GM10248 (cell line): Measurements from ENCODE around the gene CRMP1.

Source experiments
- CTCF ChIA-PET: fragments of 300-600 bp; sonication (Branson Sonifier 250); formaldehyde crosslinking; extraction: SDS; loops from one replicate; lab custom pipeline; 2021; ENCODE audit warnings: antibody characterized with exemption; lab: Yijun Ruan, JAX
- POLR2A ChIA-PET: fragments of 350-650 bp; sonication (Branson Sonifier 250); formaldehyde crosslinking; extraction: SDS; loops from one replicate; lab custom pipeline; 2020; ENCODE audit warnings: antibody characterized with exemption; lab: Yijun Ruan, JAX
- DNase-seq: peaks from one replicate; pipeline ENCODE4 v3.0.0; 2012; ENCODE audit errors: extremely low spot score
- TF ChIP-seq, protein P1 (sequence below): IDR thresholded peaks from 2 replicates; pipeline ENCODE4 v1.5.1; 2012; ENCODE audit warnings: mild to moderate bottlenecking, low read depth; ENCODE audit errors: extremely low read depth, missing control alignments, control extremely low read depth

The CRMP1 gene

DNA sequence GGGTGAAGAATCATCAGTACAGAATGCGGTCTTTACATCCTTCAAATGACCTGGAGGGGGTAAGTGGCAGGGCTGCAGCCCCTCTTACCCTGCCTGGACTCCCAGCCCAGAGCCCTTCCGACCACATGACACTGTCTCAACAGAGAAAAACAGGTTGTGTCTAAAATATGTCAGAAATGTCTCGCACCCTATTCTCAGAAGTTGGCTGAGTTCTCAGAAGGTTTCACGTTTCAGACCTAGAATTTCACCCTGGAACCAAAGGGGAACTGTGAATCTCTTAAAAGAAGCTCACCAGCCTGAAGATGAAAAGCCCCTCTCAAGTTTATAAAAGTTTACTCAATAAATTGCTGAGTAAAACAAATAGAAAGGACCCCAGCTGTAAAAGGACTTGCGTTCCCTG, 7.0 kb upstream of the CRMP1 start:
- ChIA-PET CTCF (interaction anchor here (1.1 to 1.4 kb wide), 2 partner anchors 24 to 351 kb away, joined by 3 read pairs; no protein-coding TSS in a partner anchor), POLR2A (no interaction called here)
- TF ChIP-seq, protein P1, sequence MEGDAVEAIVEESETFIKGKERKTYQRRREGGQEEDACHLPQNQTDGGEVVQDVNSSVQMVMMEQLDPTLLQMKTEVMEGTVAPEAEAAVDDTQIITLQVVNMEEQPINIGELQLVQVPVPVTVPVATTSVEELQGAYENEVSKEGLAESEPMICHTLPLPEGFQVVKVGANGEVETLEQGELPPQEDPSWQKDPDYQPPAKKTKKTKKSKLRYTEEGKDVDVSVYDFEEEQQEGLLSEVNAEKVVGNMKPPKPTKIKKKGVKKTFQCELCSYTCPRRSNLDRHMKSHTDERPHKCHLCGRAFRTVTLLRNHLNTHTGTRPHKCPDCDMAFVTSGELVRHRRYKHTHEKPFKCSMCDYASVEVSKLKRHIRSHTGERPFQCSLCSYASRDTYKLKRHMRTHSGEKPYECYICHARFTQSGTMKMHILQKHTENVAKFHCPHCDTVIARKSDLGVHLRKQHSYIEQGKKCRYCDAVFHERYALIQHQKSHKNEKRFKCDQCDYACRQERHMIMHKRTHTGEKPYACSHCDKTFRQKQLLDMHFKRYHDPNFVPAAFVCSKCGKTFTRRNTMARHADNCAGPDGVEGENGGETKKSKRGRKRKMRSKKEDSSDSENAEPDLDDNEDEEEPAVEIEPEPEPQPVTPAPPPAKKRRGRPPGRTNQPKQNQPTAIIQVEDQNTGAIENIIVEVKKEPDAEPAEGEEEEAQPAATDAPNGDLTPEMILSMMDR = no peak
- DNase-seq = no peak

DNA sequence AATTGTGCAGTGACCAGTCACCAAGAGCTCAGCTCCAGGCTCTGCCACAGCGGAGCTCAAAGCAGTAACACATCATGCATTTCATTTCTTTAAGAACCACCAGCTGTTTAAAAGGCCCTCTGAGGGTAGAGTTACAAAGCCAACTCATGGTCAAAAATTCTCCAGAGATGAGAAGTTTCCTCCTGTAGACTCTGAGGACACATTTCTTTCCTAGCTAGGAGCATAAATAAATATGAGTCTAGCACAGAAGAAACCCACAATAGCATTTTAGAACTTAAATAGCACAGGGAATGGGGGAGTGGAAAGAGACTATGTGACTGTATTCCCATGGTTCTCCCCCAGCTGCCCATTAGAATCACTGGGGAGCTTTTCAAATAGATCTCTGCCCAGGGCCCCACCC, 6.5 kb upstream of the CRMP1 start:
- no peak for DNase-seq
- CTCF ChIA-PET = interaction anchor here (1.1 to 1.4 kb wide), 2 partner anchors 24 to 352 kb away, joined by 3 read pairs; no protein-coding TSS in a partner anchor
- POLR2A ChIA-PET = no interaction called here
- TF ChIP-seq, protein P1 = no peak

DNA sequence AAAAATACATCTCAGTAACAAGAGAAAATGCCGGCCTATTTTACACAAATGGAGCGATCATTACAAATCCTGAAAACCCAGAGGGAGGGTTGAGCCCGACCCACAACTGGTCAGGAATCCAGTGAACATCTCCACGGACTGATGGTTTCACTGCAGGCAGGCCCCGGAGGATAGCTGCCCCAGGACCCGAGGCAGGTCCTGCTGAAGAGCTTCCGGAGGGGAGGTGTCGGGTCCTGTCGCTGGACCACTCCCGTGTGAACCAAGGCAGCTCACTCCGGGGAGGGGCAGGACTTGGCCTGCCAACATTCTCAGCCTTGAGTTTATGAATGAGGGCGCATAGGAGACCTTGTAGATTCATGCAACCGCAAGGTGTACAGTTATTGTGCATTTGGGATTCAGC, 4.8 kb upstream of the CRMP1 start:
- CTCF ChIA-PET = no interaction called here
- POLR2A ChIA-PET = no interaction called here
- TF ChIP-seq, protein P1 = no peak
- DNase-seq = no peak

DNA sequence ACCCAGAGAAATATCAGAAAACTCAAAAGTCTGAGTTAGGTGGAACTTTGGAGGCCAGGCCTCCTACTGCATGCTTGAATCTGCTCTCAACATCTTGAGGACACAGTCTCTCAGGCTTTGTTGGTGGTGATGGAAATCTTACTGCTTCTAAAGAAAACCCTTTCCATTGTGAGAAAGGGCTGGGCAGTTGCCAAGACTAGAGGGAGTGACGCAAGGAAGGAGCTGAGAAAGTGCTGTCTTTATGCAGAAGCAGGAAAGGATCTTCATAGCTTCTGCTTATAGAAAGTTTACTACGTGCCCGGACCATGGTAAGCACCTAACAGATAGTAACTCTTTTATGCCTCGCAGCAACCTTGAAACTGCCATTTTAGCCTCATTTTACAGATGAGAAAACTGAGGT, 2.4 kb upstream of the CRMP1 start:
- CTCF ChIA-PET = no interaction called here
- POLR2A ChIA-PET = no interaction called here
- TF ChIP-seq, protein P1 = no peak
- DNase-seq = no peak

DNA sequence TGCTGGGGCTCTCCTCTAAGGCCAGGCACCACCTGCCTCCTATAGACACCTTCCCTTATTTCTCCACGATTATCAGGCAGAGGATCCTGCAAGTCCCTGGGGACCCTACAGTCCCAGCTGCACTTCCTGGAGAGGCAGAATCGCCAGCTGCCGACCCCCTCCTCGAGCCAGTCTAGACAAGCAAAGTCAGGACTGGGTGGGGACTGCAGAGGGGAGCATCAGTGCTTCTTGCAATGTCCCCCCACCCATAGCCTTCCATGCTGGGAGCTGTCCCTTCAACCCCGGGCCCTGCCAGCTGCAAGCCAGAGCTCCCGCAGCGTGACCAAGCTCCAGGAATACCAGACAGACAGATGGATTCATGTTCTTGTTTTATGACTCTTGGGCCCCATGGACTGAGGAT, 1.4 kb upstream of the CRMP1 start:
- TF ChIP-seq, protein P1 = no peak
- POLR2A ChIA-PET = no interaction called here
- CTCF ChIA-PET = no interaction called here
- no peak for DNase-seq

DNA sequence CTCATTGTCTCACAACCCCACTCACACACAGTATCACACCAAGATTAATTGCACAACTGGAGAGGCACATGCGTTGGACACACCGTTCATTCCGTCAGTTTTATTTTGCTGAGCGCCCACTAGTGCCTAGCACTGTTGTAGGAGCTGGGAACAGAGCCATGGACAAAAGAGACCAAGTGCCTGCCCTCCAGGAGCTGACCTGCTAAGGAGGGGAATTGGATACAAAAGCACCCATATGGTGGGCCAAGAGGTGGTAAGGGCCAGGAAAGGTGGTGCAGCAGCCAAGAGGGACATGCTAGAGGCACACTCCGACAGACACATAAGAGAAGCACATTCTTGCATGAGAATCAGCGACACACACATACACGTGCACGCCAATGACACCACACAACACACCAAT, 705 bp upstream of the CRMP1 start:
- TF ChIP-seq, protein P1 = no peak
- no peak for DNase-seq
- ChIA-PET POLR2A (no interaction called here), CTCF (no interaction called here)
